ENCODE data around the gene ITIH4.

Gene ITIH4

GRCh38 chr3:52831500-52832301, 1.2 kb upstream of the ITIH4 start:
- no peak for DNase-seq (ENCODE audit: low read depth)

- no peak for DNase-seq (ENCODE audit: low read depth)
Observed at GRCh38 chr3:52829906-52830463, 487 bp downstream of the ITIH4 start.

- DNase-seq (ENCODE audit: low read depth), result no peak
Observed at GRCh38 chr3:52829482-52829881, 990 bp downstream of the ITIH4 start.

- no peak for DNase-seq (ENCODE audit: low read depth)
Observed at GRCh38 chr3:52827866-52828376, 2.6 kb downstream of the ITIH4 start.

- DNase-seq (ENCODE audit: low read depth), result no peak
Observed at GRCh38 chr3:52827441-52827840, 3.0 kb downstream of the ITIH4 start.

GRCh38 chr3:52824037-52824436, 6.4 kb downstream of the ITIH4 start:
- DNase-seq (ENCODE audit: low read depth), result no peak

GRCh38 chr3:52822363-52822762, 8.1 kb downstream of the ITIH4 start:
- no peak for DNase-seq (ENCODE audit: low read depth)

- DNase-seq (ENCODE audit: low read depth), result no peak
Observed at GRCh38 chr3:52820736-52821135, 9.7 kb downstream of the ITIH4 start.

- DNase-seq (ENCODE audit: low read depth), result no peak
Observed at GRCh38 chr3:52819936-52820335, 10.5 kb downstream of the ITIH4 start.

GRCh38 chr3:52817860-52818259, 12.6 kb downstream of the ITIH4 start:
- no peak for DNase-seq (ENCODE audit: low read depth)

- no peak for DNase-seq (ENCODE audit: low read depth)
Observed at GRCh38 chr3:52817221-52817620, 13.3 kb downstream of the ITIH4 start.

- no peak for DNase-seq (ENCODE audit: low read depth)
Observed at GRCh38 chr3:52816654-52817053, 13.8 kb downstream of the ITIH4 start.

- no peak for DNase-seq (ENCODE audit: low read depth)
Observed at GRCh38 chr3:52816199-52816598, 14.3 kb downstream of the ITIH4 start.

- no peak for DNase-seq (ENCODE audit: low read depth)
Observed at GRCh38 chr3:52813810-52814209, 16.7 kb downstream of the ITIH4 start.

GRCh38 chr3:52811452-52812011, 18.9 kb downstream of the ITIH4 start:
- DNase-seq (ENCODE audit: low read depth), result no peak

GRCh38 chr3:52810923-52811322, 19.5 kb downstream of the ITIH4 start:
- no peak for DNase-seq (ENCODE audit: low read depth)

- DNase-seq (ENCODE audit: low read depth), result no peak
Observed at GRCh38 chr3:52809662-52810377, 20.7 kb downstream of the ITIH4 start.

GRCh38 chr3:52809149-52809548, 21.3 kb downstream of the ITIH4 start:
- no peak for DNase-seq (ENCODE audit: low read depth)

GRCh38 chr3:52805270-52806039, 25.0 kb downstream of the ITIH4 start:
- no peak for DNase-seq (ENCODE audit: low read depth)

- DNase-seq (ENCODE audit: low read depth), result no peak
Observed at GRCh38 chr3:52801839-52802238, 28.6 kb downstream of the ITIH4 start.

- no peak for DNase-seq (ENCODE audit: low read depth)
Observed at GRCh38 chr3:52800079-52800478, 30.4 kb downstream of the ITIH4 start.

GRCh38 chr3:52798978-52799476, 31.4 kb downstream of the ITIH4 start:
- no peak for DNase-seq (ENCODE audit: low read depth)

All from stimulated activated CD8-positive, alpha-beta memory T cell treated with anti-CD3 and anti-CD28 coated beads, Interleukin-15, amount 100 ng/mL, for 24 hours (primary cell).